GM23338 (cell line): ENCODE data around the gene KRT37. TPM values are rescaled to one million over a fixed set of nuclear protein-coding genes. Genes with fewer than 3 reads are reported as not detected.

ENCODE experiments used
- ATAC-seq: fragments of 200-7000 bp; cut with Tn5 transposase; 3 replicates; pipeline ENCODE4 v1.9.1; 2020
- DNase-seq: peaks from one replicate; pipeline ENCODE4 v3.0.0-alpha.2; 2015; ENCODE audit warnings: low spot score
- H2AFZ ChIP-seq: fragments of 200-600 bp; sonication (generic); 2 replicates; pipeline ENCODE4 v1.8.0; 2016; ENCODE audit warnings: antibody characterized with exemption, mild to moderate bottlenecking, moderate library complexity
- H3F3A ChIP-seq: fragments of 200-600 bp; sonication (generic); replicated peaks from 2 replicates; pipeline ENCODE4 v1.8.0; 2017; ENCODE audit warnings: antibody characterized with exemption, mixed run types, low read depth
- H3K27ac ChIP-seq: fragments of 200-600 bp; sonication (generic); 2 replicates; pipeline ENCODE4 v1.6.1; 2016; ENCODE audit warnings: low read depth
- H3K27me3 ChIP-seq: fragments of 200-600 bp; sonication (generic); 2 replicates; pipeline ENCODE4 v1.8.0; 2016; ENCODE audit warnings: mild to moderate bottlenecking, mixed run types, moderate library complexity; ENCODE audit not compliant: insufficient read depth
- H3K36me3 ChIP-seq: fragments of 200-600 bp; sonication (generic); 2 replicates; pipeline ENCODE4 v1.8.0; 2016; ENCODE audit warnings: mild to moderate bottlenecking; ENCODE audit not compliant: insufficient read depth
- H3K4me1 ChIP-seq: fragments of 200-600 bp; sonication (generic); 2 replicates; pipeline ENCODE4 v1.8.0; 2016; ENCODE audit warnings: mild to moderate bottlenecking, moderate library complexity; ENCODE audit not compliant: insufficient read depth
- H3K4me2 ChIP-seq: fragments of 200-600 bp; sonication (generic); 2 replicates; pipeline ENCODE4 v1.7.1; 2017; ENCODE audit warnings: mixed run types
- H3K4me3 ChIP-seq: fragments of 200-600 bp; sonication (generic); 2 replicates; pipeline ENCODE4 v1.6.1; 2016; ENCODE audit warnings: mixed run types
- H3K79me2 ChIP-seq: fragments of 200-600 bp; sonication (generic); replicated peaks from 2 replicates; pipeline ENCODE4 v1.8.0; 2017; ENCODE audit warnings: mild to moderate bottlenecking; ENCODE audit not compliant: insufficient read depth
- H3K9me2 ChIP-seq: fragments of 200-600 bp; sonication (generic); 2 replicates; pipeline ENCODE4 v1.8.0; 2017; ENCODE audit not compliant: insufficient read depth
- H4K20me1 ChIP-seq: fragments of 200-600 bp; sonication (generic); replicated peaks from 2 replicates; pipeline ENCODE4 v1.8.0; 2017; ENCODE audit warnings: mild to moderate bottlenecking; ENCODE audit not compliant: insufficient read depth
- H3K27ac Mint-ChIP-seq: 2 replicates; pipeline ENCODE4 v1.8.0; 2020; ENCODE audit warnings: inconsistent platforms, mild to moderate bottlenecking, moderate library complexity, mixed read lengths
- H3K27me3 Mint-ChIP-seq: 3 replicates; pipeline ENCODE4 v1.8.0; 2022; ENCODE audit warnings: low read depth, mild to moderate bottlenecking, moderate library complexity, mixed read lengths, inconsistent platforms; ENCODE audit not compliant: insufficient read depth, poor library complexity
- H3K36me3 Mint-ChIP-seq: 3 replicates; pipeline ENCODE4 v1.8.0; 2021; ENCODE audit warnings: low read depth, mild to moderate bottlenecking, inconsistent platforms, moderate library complexity, mixed read lengths
- H3K4me1 Mint-ChIP-seq: 3 replicates; pipeline ENCODE4 v1.8.0; 2020; ENCODE audit warnings: mild to moderate bottlenecking, inconsistent platforms, mixed read lengths
- H3K4me3 Mint-ChIP-seq: 3 replicates; pipeline ENCODE4 v1.8.0; 2021; ENCODE audit warnings: moderate library complexity, mild to moderate bottlenecking, inconsistent platforms, mixed read lengths
- H3K9me3 Mint-ChIP-seq: 3 replicates; pipeline ENCODE4 v1.8.0; 2020; ENCODE audit warnings: moderate library complexity, mild to moderate bottlenecking, inconsistent platforms, mixed read lengths
- CREB1 ChIP-seq: fragments of 250-450 bp; sonication (Bioruptor Pico); IDR thresholded peaks from 2 replicates; pipeline ENCODE4 v1.5.0; 2020; ENCODE audit warnings: low read depth, mild to moderate bottlenecking, moderate library complexity
- ZNF114 ChIP-seq: fragments of 250-450 bp; sonication (Bioruptor Pico); IDR thresholded peaks from 2 replicates; pipeline ENCODE4 v1.5.0; 2020; ENCODE audit warnings: mild to moderate bottlenecking, moderate library complexity
- polyA plus RNA-seq: library from polyadenylated mRNA; unstranded; fragments of >200 nt; fragmentation: Nextera tagmentation; extraction: Ambion mirVana; gene quantifications from 2 replicates; pipeline ENCODE4 v1.2.1, GENCODE V29; 2016
- total RNA-seq: library from RNA; depleted of rRNA; stranded (reverse); fragments of >200 nt; shearing (Covaris generic); gene quantifications from 2 replicates; pipeline ENCODE4 v1.2.3, GENCODE V29; 2014
- TF ChIP-seq, protein P1 (sequence below): IDR thresholded peaks from one replicate; pipeline ENCODE4 v1.6.1; 2018; ENCODE audit warnings: antibody characterized with exemption; ENCODE audit not compliant: unreplicated experiment
- TF ChIP-seq, protein P2 (sequence below), 2 experiments: fragments of 200-600 bp in 1 of 2; sonication (generic) in 1 of 2; conservative IDR thresholded peaks; 2 replicates each; pipeline versions ENCODE4 v1.5.1 to v1.6.1; 2016 to 2017; ENCODE audit warnings: antibody characterized with exemption in 2 of 2, low read depth in 2 of 2, mild to moderate bottlenecking in 2 of 2, moderate library complexity in 1 of 2

KRT37 gene
- total and polyA plus RNA-seq, 2 experiments from 2014 or later, result not detected

DNA sequence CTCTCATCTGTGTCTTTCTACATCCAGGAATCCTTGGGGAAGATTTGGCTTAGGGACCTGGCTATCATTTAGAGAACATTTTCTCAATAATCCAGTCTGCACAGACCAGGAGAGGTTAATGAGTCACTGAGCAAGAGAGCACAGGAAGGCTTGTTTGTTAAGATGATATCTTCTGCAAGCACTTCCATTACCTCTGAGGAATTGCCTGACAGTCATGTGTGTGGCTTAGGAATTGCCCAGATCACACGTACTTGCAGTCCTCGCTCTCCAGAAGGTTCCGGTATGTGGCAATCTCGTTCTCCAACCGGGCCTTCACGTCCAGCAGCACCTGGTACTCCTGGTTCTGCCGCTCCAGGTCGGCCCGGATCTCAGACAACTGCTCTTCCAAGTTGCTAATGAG, 3.3 kb downstream of the KRT37 start:
- no peak overlapping the region for H3K4me3 Mint-ChIP-seq
- Histone ChIP-seq H4K20me1 (no peaks in the 10 kb centered on the region), H3K4me2 (no peak overlapping the region)

GRCh38 chr17:41420134-41420533, 4.3 kb downstream of the KRT37 start:
- ATAC-seq (no peak), DNase-seq (no peak)
- no peaks in the 10 kb centered on the region for H3K27me3 ChIP-seq
- Mint-ChIP-seq H3K9me3 (no peaks in the 10 kb centered on the region), H3K27me3 (peaks cover 1% of the 10 kb centered on the region), H3K4me3 (no peak overlapping the region), H3K36me3 (no peaks in the 10 kb centered on the region), H3K4me1 (peaks cover 8% of the 10 kb centered on the region), H3K27ac (no peak overlapping the region)
- no peaks in the 10 kb centered on the region for H3F3A ChIP-seq
- H3K4me2 ChIP-seq, result no peak overlapping the region
- no peak for TF ChIP-seq CREB1 (CRISPR knock-in tag)
- TF ChIP-seq, protein P1, sequence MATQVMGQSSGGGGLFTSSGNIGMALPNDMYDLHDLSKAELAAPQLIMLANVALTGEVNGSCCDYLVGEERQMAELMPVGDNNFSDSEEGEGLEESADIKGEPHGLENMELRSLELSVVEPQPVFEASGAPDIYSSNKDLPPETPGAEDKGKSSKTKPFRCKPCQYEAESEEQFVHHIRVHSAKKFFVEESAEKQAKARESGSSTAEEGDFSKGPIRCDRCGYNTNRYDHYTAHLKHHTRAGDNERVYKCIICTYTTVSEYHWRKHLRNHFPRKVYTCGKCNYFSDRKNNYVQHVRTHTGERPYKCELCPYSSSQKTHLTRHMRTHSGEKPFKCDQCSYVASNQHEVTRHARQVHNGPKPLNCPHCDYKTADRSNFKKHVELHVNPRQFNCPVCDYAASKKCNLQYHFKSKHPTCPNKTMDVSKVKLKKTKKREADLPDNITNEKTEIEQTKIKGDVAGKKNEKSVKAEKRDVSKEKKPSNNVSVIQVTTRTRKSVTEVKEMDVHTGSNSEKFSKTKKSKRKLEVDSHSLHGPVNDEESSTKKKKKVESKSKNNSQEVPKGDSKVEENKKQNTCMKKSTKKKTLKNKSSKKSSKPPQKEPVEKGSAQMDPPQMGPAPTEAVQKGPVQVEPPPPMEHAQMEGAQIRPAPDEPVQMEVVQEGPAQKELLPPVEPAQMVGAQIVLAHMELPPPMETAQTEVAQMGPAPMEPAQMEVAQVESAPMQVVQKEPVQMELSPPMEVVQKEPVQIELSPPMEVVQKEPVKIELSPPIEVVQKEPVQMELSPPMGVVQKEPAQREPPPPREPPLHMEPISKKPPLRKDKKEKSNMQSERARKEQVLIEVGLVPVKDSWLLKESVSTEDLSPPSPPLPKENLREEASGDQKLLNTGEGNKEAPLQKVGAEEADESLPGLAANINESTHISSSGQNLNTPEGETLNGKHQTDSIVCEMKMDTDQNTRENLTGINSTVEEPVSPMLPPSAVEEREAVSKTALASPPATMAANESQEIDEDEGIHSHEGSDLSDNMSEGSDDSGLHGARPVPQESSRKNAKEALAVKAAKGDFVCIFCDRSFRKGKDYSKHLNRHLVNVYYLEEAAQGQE, result no peak
- TF ChIP-seq, protein P2, sequence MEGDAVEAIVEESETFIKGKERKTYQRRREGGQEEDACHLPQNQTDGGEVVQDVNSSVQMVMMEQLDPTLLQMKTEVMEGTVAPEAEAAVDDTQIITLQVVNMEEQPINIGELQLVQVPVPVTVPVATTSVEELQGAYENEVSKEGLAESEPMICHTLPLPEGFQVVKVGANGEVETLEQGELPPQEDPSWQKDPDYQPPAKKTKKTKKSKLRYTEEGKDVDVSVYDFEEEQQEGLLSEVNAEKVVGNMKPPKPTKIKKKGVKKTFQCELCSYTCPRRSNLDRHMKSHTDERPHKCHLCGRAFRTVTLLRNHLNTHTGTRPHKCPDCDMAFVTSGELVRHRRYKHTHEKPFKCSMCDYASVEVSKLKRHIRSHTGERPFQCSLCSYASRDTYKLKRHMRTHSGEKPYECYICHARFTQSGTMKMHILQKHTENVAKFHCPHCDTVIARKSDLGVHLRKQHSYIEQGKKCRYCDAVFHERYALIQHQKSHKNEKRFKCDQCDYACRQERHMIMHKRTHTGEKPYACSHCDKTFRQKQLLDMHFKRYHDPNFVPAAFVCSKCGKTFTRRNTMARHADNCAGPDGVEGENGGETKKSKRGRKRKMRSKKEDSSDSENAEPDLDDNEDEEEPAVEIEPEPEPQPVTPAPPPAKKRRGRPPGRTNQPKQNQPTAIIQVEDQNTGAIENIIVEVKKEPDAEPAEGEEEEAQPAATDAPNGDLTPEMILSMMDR (conservative IDR thresholded peaks at IDR 0.05; ENCODE audit: low read depth in 2 of 2), result no peak
- no peaks in the 10 kb centered on the region for H3K4me1 ChIP-seq
- H2AFZ ChIP-seq, result no peak overlapping the region
- H3K36me3 ChIP-seq, result no peaks in the 10 kb centered on the region
- H3K9me2 ChIP-seq, result peaks cover 4% of the 10 kb centered on the region; the same call in 1 of the 2 replicates
- H3K4me3 ChIP-seq, result no peak overlapping the region
- H3K79me2 ChIP-seq, result no peaks in the 10 kb centered on the region
- H4K20me1 ChIP-seq, result no peaks in the 10 kb centered on the region
- no peak overlapping the region for H3K27ac ChIP-seq

More for the DNA sequence above, 3.3 kb downstream of the KRT37 start:
- Histone ChIP-seq H3K4me3 (no peak overlapping the region), H3K4me1 (no peaks in the 10 kb centered on the region), H3K27ac (no peak overlapping the region), H3K9me2 (peaks cover 4% of the 10 kb centered on the region; the same call in 1 of the 2 replicates), H3F3A (no peaks in the 10 kb centered on the region), H3K79me2 (no peaks in the 10 kb centered on the region), H2AFZ (no peak overlapping the region), H3K36me3 (no peaks in the 10 kb centered on the region), H3K27me3 (no peaks in the 10 kb centered on the region)
- peaks cover 8% of the 10 kb centered on the region for H3K4me1 Mint-ChIP-seq
- H3K27me3 Mint-ChIP-seq, result peaks cover 1% of the 10 kb centered on the region
- H3K9me3 Mint-ChIP-seq, result no peaks in the 10 kb centered on the region
- H3K27ac Mint-ChIP-seq, result no peak overlapping the region
- DNase-seq (no peak), ATAC-seq (no peak)
- no peak for TF ChIP-seq ZNF114 (CRISPR knock-in tag)
- TF ChIP-seq, protein P1, result no peak
- no peaks in the 10 kb centered on the region for H3K36me3 Mint-ChIP-seq
